CD4-positive, alpha-beta T cell treated with Interleukin-1 beta for 1 hour (primary cell): ENCODE measurements around the gene APCDD1.
A peak's percentile ranks its signal among the peaks of the same experiment; 100 is the strongest.
"Not testable (repeated sequence)": the region's sequence is repeated elsewhere in the genome, so short reads cannot be mapped to it uniquely, and the experiment has no call there.

ENCODE experiments used
- DNase-seq, 2 donors: peaks; one replicate each; pipeline ENCODE4 v3.0.0-alpha.2; 2020 to 2022

Gene APCDD1

GRCh38 chr18:10499230-10499629, 44.8 kb downstream of the APCDD1 start:
- no peak for DNase-seq

GRCh38 chr18:10500038-10500437, 45.6 kb downstream of the APCDD1 start:
- DNase-seq = no peak

GRCh38 chr18:10504723-10505122, 50.3 kb downstream of the APCDD1 start:
- DNase-seq = no peak

GRCh38 chr18:10505892-10506291, 51.5 kb downstream of the APCDD1 start:
- not testable (repeated sequence) for DNase-seq

- no peak for DNase-seq
Observed at GRCh38 chr18:10508591-10508990, 54.2 kb downstream of the APCDD1 start.

GRCh38 chr18:10511236-10511635, 56.8 kb downstream of the APCDD1 start:
- DNase-seq = no peak

- no peak for DNase-seq
Observed at GRCh38 chr18:10514082-10514481, 59.6 kb downstream of the APCDD1 start.

GRCh38 chr18:10514601-10515000, 60.2 kb downstream of the APCDD1 start:
- DNase-seq = no peak

- no peak for DNase-seq
Observed at GRCh38 chr18:10515456-10515855, 61.0 kb downstream of the APCDD1 start.

- DNase-seq = no peak
Observed at GRCh38 chr18:10516078-10516477, 61.6 kb downstream of the APCDD1 start.

- no peak for DNase-seq
Observed at GRCh38 chr18:10518595-10519255, 64.3 kb downstream of the APCDD1 start.

GRCh38 chr18:10519366-10519765, 64.9 kb downstream of the APCDD1 start:
- DNase-seq = no peak

GRCh38 chr18:10519999-10520935, 65.8 kb downstream of the APCDD1 start:
- DNase-seq = peak; percentile 63 to 70

- no peak for DNase-seq
Observed at GRCh38 chr18:10521566-10521965, 67.1 kb downstream of the APCDD1 start.

- DNase-seq = no peak
Observed at GRCh38 chr18:10522574-10522973, 68.1 kb downstream of the APCDD1 start.

GRCh38 chr18:10523544-10523943, 69.1 kb downstream of the APCDD1 start:
- no peak for DNase-seq

GRCh38 chr18:10524507-10525370, 70.3 kb downstream of the APCDD1 start:
- no peak for DNase-seq

- no peak for DNase-seq
Observed at GRCh38 chr18:10525371-10525691, 70.9 kb downstream of the APCDD1 start.

- peak; percentile 93 to 95 for DNase-seq
Observed at GRCh38 chr18:10525697-10526560, 71.5 kb downstream of the APCDD1 start, which contains the start of gene NAPG. TSS of gene NAPG (plus strand) at chr18:10526027. CDS start at chr18:10526103, 76 bp downstream.

GRCh38 chr18:10526561-10526949, 72.1 kb downstream of the APCDD1 start:
- no peak for DNase-seq

- DNase-seq = no peak
Observed at GRCh38 chr18:10528439-10528838, 74.0 kb downstream of the APCDD1 start.

- no peak for DNase-seq
Observed at GRCh38 chr18:10530002-10530401, 75.6 kb downstream of the APCDD1 start.
